ENCODE measurements around the gene MCL1.
A peak's percentile ranks its signal among the peaks of the same experiment; 100 is the strongest.

- no peak for TF ChIP-seq CTCF (IDR thresholded peaks at IDR 0.05)
- peak in 1 of 4 donors; percentile 25 for TF ChIP-seq POLR2AphosphoS5 (IDR thresholded peaks at IDR 0.05)
- no peak for TF ChIP-seq POLR2A (IDR thresholded peaks at IDR 0.05)
Measured at GRCh38 chr1:150537732-150538684, 41.4 kb downstream of the MCL1 start.

Measured in sigmoid colon (tissue), 4 donors.